Measurements from ENCODE around the gene DCK. TPM values are rescaled to one million over a fixed set of nuclear protein-coding genes. Genes with fewer than 3 reads are reported as not detected.

Gene DCK
- total and polyA plus RNA-seq, 2 of the 4 experiments (the other 2 are of a cell fraction) = 7.0 to 8.9 TPM

GRCh38 chr4:71062436-71062835, 69.0 kb downstream of the DCK start:
- Histone ChIP-seq H2AK5ac (ENCODE audit: low read depth, low read length) (no peak overlapping the region), H2BK120ac (ENCODE audit: low read depth, low read length) (no peak overlapping the region), H2AFZ (replicated peaks; ENCODE audit: low read length, poor library complexity) (no peak overlapping the region), H2BK5ac (ENCODE audit: low read depth, low read length, poor library complexity, severe bottlenecking) (no peak overlapping the region), H3K56ac (ENCODE audit: extremely low read depth, insufficient read depth, low read length) (no peak overlapping the region), H2AK9ac (replicated peaks; ENCODE audit: low read depth, low read length, poor library complexity) (no peak overlapping the region), H3K27ac (ENCODE audit: insufficient read depth, low read length) (no peak overlapping the region), H4K91ac (ENCODE audit: insufficient read depth, low read depth, low read length) (no peak overlapping the region), H3K4me1 (ENCODE audit: control insufficient read depth, insufficient read depth, low read length) (no peaks in the 10 kb centered on the region), H2BK15ac (ENCODE audit: low read depth, low read length) (no peak overlapping the region), H3K4me2 (ENCODE audit: low read depth, low read length) (no peak overlapping the region), H3K4me3 (ENCODE audit: insufficient read depth, low read depth, low read length) (no peak overlapping the region), H3K18ac (ENCODE audit: low read depth, low read length) (no peak overlapping the region), H4K5ac (ENCODE audit: low read depth, low read length) (no peak overlapping the region), H3K9me3 (ENCODE audit: control insufficient read depth, insufficient read depth, low read length) (no peaks in the 10 kb centered on the region), H3K4ac (ENCODE audit: low read depth, low read length) (no peak overlapping the region), H4K20me1 (ENCODE audit: insufficient read depth, low read length) (no peaks in the 10 kb centered on the region), H4K8ac (ENCODE audit: low read depth in 2 of 2, low read length in 2 of 2) (no peak overlapping the region), H2BK20ac (ENCODE audit: low read depth, low read length) (no peak overlapping the region), H3K36me3 (ENCODE audit: control insufficient read depth, insufficient read depth, low read length) (no peaks in the 10 kb centered on the region), H3K14ac (replicated peaks; ENCODE audit: low read depth, low read length) (no peak overlapping the region), H3K23ac (ENCODE audit: low read depth, low read length) (no peak overlapping the region), H3K27me3 (ENCODE audit: control insufficient read depth, insufficient read depth, low read length) (no peaks in the 10 kb centered on the region), H3K9ac (ENCODE audit: low read depth, low read length) (no peak overlapping the region), H3K79me1 (ENCODE audit: low read depth in 1 of 2, low read length in 2 of 2) (no peaks in the 10 kb centered on the region), H3K9me1 (ENCODE audit: insufficient read depth, low read length) (no peaks in the 10 kb centered on the region)
- intact Hi-C loops (cut with micrococcal nuclease) = no loop called here
- ChIA-PET POLR2A (ENCODE audit: unreplicated experiment) (no interaction called here), CTCF (no interaction called here)
- in situ Hi-C loops (cut with MboI; ENCODE audit: low sequenced_read_pairs) = no loop called here
- TF ChIP-seq, protein P1, sequence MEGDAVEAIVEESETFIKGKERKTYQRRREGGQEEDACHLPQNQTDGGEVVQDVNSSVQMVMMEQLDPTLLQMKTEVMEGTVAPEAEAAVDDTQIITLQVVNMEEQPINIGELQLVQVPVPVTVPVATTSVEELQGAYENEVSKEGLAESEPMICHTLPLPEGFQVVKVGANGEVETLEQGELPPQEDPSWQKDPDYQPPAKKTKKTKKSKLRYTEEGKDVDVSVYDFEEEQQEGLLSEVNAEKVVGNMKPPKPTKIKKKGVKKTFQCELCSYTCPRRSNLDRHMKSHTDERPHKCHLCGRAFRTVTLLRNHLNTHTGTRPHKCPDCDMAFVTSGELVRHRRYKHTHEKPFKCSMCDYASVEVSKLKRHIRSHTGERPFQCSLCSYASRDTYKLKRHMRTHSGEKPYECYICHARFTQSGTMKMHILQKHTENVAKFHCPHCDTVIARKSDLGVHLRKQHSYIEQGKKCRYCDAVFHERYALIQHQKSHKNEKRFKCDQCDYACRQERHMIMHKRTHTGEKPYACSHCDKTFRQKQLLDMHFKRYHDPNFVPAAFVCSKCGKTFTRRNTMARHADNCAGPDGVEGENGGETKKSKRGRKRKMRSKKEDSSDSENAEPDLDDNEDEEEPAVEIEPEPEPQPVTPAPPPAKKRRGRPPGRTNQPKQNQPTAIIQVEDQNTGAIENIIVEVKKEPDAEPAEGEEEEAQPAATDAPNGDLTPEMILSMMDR (conservative IDR thresholded peaks at IDR 0.05; ENCODE audit: low read depth, low read length) = no peak
- TF ChIP-seq POLR2A (IDR thresholded peaks at IDR 0.05; ENCODE audit: low read depth, low read length) = no peak
- TF ChIP-seq MXI1 (IDR thresholded peaks at IDR 0.05; ENCODE audit: borderline replicate concordance, low read depth, low read length) = no peak
- TF ChIP-seq, protein P2, sequence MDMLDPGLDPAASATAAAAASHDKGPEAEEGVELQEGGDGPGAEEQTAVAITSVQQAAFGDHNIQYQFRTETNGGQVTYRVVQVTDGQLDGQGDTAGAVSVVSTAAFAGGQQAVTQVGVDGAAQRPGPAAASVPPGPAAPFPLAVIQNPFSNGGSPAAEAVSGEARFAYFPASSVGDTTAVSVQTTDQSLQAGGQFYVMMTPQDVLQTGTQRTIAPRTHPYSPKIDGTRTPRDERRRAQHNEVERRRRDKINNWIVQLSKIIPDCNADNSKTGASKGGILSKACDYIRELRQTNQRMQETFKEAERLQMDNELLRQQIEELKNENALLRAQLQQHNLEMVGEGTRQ (IDR thresholded peaks at IDR 0.05; ENCODE audit: low read depth, low read length) = no peak
- no peak for TF ChIP-seq RFX5 (IDR thresholded peaks at IDR 0.05; ENCODE audit: low read depth, low read length)
- no TSS peak for BruUV-seq (replicated peaks)
- dilution Hi-C loops (cut with HindIII; ENCODE audit: low sequenced_read_pairs, unreplicated experiment) = no loop called here
- WGBS, 2 experiments (ENCODE audit: extremely low coverage in 2 of 2, insufficient read length in 1 of 2) = no CpG with 5 or more reads among the region's 2 CpGs
- ATAC-seq (ENCODE audit: low read depth) (no peak), DNase-seq (no peak)
